WTC11 (cell line): ENCODE data around the gene RAB3D.
"Not testable (repeated sequence)": the region's sequence is repeated elsewhere in the genome, so short reads cannot be mapped to it uniquely, and the experiment has no call there.

Experiments used
- NR3C1 ChIP-seq: sonication (generic); formaldehyde crosslinking; conservative IDR thresholded peaks from 2 replicates; pipeline ENCODE4 v1.8.1; 2023; ENCODE audit warnings: low read depth, mild to moderate bottlenecking, missing genetic modification reagents
- RELA ChIP-seq: sonication (generic); formaldehyde crosslinking; IDR thresholded peaks from 2 replicates; pipeline ENCODE4 v1.8.1; 2022; ENCODE audit warnings: missing genetic modification reagents, mild to moderate bottlenecking, borderline replicate concordance
- TF ChIP-seq, protein P1 (sequence below): fragments of 200-600 bp; IDR thresholded peaks from 2 replicates; pipeline ENCODE4 v1.8.0; 2022; ENCODE audit warnings: antibody characterized with exemption
- TF ChIP-seq, protein P2 (sequence below): sonication (generic); formaldehyde crosslinking; IDR thresholded peaks from 2 replicates; pipeline ENCODE4 v1.8.1; 2022; ENCODE audit warnings: low read depth, mild to moderate bottlenecking, moderate library complexity, missing genetic modification reagents, borderline replicate concordance
- TF ChIP-seq, protein P3 (sequence below): sonication (generic); formaldehyde crosslinking; IDR thresholded peaks from 2 replicates; pipeline ENCODE4 v1.8.0; 2022; ENCODE audit warnings: mild to moderate bottlenecking, missing genetic modification reagents

DNA sequence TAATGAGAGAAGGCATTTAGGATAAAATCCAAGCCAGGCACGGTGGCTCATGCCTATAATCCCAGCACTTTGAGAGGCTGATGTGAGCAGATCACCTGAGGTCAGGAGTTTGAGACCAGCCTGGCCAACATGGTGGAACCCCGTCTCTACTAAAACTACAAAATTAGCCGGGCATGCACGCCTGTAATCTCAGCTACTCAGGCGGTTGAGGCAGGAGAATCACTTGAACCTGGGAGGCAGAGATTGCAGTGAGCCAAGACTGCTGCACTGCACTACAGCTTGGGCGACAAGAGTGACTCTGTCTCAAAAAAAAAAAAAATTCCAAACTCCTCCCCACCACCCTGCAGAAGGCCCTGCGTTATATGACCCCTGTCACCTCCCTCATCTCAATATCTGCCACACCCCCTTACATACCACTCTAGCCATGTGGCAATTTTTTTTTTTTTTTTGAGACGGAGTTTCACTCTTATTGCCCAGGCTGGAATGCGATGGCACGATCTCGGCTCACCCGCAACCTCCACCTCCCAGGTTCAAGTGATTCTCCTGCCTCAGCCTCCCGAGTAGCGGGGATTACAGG lies 39.9 kb upstream of the RAB3D start:
- TF ChIP-seq, protein P1, sequence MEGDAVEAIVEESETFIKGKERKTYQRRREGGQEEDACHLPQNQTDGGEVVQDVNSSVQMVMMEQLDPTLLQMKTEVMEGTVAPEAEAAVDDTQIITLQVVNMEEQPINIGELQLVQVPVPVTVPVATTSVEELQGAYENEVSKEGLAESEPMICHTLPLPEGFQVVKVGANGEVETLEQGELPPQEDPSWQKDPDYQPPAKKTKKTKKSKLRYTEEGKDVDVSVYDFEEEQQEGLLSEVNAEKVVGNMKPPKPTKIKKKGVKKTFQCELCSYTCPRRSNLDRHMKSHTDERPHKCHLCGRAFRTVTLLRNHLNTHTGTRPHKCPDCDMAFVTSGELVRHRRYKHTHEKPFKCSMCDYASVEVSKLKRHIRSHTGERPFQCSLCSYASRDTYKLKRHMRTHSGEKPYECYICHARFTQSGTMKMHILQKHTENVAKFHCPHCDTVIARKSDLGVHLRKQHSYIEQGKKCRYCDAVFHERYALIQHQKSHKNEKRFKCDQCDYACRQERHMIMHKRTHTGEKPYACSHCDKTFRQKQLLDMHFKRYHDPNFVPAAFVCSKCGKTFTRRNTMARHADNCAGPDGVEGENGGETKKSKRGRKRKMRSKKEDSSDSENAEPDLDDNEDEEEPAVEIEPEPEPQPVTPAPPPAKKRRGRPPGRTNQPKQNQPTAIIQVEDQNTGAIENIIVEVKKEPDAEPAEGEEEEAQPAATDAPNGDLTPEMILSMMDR: not testable (repeated sequence)
- TF ChIP-seq RELA, NR3C1 (CRISPR knock-in tag): not testable (repeated sequence)
- TF ChIP-seq, protein P2, sequence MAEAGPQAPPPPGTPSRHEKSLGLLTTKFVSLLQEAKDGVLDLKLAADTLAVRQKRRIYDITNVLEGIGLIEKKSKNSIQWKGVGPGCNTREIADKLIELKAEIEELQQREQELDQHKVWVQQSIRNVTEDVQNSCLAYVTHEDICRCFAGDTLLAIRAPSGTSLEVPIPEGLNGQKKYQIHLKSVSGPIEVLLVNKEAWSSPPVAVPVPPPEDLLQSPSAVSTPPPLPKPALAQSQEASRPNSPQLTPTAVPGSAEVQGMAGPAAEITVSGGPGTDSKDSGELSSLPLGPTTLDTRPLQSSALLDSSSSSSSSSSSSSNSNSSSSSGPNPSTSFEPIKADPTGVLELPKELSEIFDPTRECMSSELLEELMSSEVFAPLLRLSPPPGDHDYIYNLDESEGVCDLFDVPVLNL: not testable (repeated sequence)
- TF ChIP-seq, protein P3, sequence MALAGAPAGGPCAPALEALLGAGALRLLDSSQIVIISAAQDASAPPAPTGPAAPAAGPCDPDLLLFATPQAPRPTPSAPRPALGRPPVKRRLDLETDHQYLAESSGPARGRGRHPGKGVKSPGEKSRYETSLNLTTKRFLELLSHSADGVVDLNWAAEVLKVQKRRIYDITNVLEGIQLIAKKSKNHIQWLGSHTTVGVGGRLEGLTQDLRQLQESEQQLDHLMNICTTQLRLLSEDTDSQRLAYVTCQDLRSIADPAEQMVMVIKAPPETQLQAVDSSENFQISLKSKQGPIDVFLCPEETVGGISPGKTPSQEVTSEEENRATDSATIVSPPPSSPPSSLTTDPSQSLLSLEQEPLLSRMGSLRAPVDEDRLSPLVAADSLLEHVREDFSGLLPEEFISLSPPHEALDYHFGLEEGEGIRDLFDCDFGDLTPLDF: not testable (repeated sequence)
